Gastroesophageal sphincter (tissue), 3 donors: ENCODE data around the gene TMEM185A.

ENCODE experiments used
- EP300 ChIP-seq: sonication (generic); formaldehyde crosslinking; IDR thresholded peaks from one replicate; pipeline ENCODE4 v1.6.1; 2017; ENCODE audit warnings: antibody characterized with exemption, mild to moderate bottlenecking
- POLR2A ChIP-seq, 2 donors: fragments of 450-650 bp; IDR thresholded peaks; one replicate each; pipeline ENCODE4 v1.6.1; 2017; ENCODE audit warnings: antibody characterized with exemption in 2 of 2, mild to moderate bottlenecking in 2 of 2, moderate library complexity in 1 of 2
- POLR2AphosphoS5 ChIP-seq: sonication (generic); formaldehyde crosslinking; IDR thresholded peaks from one replicate; pipeline ENCODE4 v1.6.1; 2017; ENCODE audit warnings: antibody characterized with exemption
- TF ChIP-seq, protein P1 (sequence below), 4 experiments: fragments of 200-600 bp in 2 of 4; fragments of 450-650 bp in 2 of 4; sonication (generic) in 1 of 4; IDR thresholded peaks; one replicate each; pipeline ENCODE4 v1.5.1; 2017 to 2019; ENCODE audit warnings: antibody characterized with exemption in 4 of 4, mild to moderate bottlenecking in 2 of 4, moderate library complexity in 2 of 4

DNA sequence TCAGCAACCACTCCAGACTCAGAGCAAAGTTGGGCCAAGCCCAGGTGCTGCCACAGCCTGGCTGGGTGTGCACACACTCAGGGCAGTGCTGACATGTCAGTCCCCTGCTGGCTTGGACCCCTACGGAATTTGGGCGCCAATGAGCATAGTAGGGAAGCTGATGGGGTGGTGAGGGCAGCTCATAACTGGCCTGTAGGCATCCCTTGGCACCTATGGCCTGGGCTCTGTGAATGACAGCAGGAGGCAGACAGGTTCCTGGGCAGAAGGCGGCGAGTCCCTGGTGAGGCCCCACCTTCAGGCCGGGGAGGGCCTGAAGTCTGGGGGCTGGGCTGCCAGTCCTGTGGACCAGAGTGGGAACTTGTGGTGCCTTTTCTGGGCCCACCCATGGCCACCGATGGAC is 15.9 kb upstream of the TMEM185A start:
- TF ChIP-seq, protein P1, sequence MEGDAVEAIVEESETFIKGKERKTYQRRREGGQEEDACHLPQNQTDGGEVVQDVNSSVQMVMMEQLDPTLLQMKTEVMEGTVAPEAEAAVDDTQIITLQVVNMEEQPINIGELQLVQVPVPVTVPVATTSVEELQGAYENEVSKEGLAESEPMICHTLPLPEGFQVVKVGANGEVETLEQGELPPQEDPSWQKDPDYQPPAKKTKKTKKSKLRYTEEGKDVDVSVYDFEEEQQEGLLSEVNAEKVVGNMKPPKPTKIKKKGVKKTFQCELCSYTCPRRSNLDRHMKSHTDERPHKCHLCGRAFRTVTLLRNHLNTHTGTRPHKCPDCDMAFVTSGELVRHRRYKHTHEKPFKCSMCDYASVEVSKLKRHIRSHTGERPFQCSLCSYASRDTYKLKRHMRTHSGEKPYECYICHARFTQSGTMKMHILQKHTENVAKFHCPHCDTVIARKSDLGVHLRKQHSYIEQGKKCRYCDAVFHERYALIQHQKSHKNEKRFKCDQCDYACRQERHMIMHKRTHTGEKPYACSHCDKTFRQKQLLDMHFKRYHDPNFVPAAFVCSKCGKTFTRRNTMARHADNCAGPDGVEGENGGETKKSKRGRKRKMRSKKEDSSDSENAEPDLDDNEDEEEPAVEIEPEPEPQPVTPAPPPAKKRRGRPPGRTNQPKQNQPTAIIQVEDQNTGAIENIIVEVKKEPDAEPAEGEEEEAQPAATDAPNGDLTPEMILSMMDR (IDR thresholded peaks at IDR 0.05), result no peak
- TF ChIP-seq POLR2A (IDR thresholded peaks at IDR 0.05) (no peak), POLR2AphosphoS5 (no peak), EP300 (no peak)
